GM18861 (cell line): ENCODE measurements around the gene MAPKAPK3.

Experiments used
- ATAC-seq: cut with Tn5 transposase; IDR thresholded peaks from one replicate; pipeline ENCODE4 v1.9.1; 2021; ENCODE audit not compliant: unreplicated experiment

Gene MAPKAPK3

DNA sequence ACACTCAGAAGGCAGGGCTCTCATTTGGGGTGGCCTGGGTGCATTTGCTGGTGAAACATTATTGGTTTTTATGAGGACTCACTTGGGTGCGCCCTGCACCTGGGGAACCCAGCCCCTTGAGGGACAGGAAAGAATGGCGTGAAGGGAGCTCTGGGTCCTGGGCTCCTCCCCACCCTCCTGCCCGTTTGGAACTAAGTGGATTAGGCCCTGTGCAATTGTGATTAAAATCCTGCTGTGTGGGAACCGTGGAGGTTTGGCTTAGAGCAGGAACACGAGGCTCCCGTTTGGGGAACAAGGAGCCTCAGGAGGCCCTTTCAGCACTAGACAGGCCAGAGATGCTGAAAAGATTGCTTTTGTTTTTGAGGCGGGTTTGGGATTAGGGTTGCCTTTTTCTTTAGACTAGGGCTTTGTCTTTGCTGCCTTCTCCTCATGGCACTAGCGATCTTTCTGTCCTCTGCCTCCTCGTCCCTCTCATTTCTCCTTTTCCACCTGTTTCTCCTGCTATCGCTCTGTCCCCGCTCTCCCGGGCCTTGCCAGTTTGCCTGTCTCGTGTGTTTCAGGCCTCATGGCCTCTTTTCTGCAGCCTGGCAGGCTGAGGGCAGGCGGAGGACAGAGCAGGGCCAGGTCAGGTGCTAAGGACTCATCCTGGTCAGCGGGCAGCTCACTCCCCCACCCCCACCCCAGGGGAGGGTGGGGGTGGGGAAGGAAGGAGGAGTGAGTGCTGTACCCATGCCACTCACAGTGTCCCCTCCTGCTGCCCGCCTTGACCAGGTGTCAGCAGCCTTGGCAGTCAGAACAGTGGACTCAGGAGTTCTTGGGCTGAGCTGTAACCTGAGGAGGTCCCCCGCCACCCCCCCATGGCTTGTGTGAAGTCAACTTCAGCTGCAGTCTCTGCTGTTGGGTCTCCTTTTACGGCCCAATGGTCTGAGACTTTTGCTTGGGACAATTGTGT is 8.6 kb downstream of the MAPKAPK3 start:
- ATAC-seq: no peak

DNA sequence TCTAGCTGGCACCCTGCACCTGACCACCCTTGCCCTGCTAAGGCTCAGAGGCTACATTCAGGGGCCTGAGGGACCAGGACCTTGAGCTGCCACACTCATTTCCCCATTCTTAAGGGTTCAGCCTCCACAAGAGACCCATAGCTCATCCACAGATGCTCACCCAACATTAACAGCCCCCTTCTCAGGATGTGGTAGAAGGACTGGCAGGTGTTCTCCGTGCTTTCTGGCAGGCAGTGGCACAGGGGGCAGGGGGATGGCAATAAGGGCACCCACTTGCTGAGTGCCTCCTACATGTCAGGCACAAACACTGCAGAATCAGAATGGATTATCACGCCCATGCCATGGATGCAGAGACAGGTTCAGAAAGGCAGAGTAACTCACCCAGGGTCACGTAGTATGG is 9.4 kb downstream of the MAPKAPK3 start:
- ATAC-seq: no peak

DNA sequence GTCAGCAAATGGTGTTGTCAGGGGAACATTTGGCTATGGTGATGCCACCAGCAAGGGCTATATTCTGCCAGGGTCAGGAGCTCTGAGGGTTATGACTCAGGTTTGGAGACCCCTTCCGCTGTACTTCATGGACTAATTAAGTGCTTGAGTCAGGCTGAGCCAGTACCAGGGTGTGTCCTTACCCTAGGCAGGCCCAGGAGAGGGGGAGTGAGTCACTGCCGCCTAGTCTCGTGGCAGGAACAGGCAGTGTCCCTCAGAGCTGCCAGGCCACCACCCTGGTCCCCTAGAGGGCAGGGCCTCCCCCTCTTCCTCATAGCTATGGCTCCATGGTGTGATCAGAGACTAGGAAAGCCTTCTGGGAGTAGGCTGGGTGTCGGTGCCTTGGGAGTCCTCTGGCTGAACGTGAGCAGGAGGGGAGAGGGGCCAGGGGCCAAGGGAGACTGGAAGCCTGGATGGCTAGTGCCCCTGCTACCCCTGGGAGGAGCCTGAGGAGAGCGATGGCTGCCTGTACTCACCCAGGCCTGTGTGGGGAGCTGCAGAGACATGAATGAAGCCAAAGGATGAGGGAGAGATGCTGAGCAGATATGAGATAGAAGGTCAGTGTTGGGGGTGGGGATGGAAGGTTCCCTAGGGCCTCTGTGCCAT is 10.6 kb downstream of the MAPKAPK3 start:
- ATAC-seq: no peak

DNA sequence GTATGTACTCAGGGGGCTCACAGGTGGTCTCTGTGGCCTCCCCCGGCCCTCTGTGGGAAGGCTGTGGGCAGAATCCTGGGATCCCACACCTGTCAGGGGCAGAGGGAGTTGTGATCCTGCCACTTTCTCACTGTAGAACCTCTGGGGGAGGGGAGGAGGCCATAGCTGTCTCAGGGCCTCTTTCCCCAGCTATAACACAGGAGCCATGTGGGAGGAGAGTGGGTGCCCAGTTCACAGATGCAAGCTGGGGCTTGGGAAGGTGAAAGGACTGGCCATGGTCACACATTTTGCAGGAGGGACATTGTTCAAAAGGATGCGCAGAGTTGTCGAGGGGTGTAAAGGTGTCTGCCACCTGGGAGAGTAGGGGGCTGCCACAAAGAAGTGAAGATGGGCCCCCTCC is 11.7 kb downstream of the MAPKAPK3 start:
- ATAC-seq: no peak

DNA sequence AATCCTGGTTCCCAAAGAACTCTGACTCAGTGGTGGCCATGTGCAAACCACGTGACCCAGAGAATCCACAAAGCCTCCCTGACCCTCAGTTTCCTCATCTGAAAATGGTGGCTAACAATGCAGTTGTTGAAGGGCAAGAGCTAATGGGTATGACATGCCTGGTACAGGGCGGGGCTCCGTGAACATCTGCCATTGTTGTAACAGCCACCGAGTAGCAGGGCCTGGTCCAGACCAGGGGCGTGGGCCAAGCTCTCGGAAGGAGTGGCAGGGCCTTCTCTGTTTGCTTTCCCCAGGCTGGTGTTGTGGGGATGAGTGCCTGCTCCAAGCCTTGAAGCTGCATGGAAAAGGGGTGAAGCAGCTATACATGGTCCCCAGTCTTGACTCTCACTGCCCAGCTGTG is 13.4 kb downstream of the MAPKAPK3 start:
- ATAC-seq: no peak

DNA sequence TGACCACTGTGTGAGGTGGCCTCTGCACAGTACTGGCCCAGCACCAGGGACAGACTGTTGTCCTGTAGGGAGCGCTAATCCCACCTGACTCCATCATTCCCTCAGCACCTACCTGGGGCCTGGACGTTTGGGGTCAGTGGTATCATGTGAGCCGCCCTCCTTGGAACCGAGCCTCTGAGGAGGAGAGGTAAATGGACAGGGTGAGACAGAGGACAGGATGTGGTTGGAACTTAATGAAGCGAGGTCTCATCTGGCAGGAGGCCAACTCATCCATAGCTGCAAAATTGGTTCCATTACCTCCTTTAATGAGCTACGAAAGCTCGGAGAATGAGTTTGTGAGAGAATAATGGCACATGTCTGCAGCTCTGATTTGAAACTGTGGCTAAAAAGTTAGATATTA is 13.9 kb downstream of the MAPKAPK3 start:
- ATAC-seq: no peak

DNA sequence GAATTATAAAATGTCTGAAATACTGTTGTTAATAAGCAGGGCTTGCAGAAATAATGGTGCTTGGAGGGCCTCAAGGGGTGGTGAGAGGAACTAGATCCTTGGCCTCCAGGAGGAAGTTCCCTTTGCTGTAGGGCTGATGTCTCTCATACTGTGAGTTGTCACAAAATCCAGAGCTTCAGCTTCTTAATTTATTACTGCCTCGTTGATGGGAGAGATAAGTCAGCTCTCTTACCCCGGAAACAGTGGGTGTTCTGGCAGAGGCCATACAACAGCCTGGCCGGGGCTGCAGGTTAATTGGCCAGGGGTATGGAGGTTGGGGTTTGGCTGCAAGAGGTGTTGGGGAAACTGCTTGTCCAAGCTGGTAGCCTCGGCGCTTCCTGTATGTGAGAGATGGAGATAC is 15.5 kb downstream of the MAPKAPK3 start:
- ATAC-seq: no peak

DNA sequence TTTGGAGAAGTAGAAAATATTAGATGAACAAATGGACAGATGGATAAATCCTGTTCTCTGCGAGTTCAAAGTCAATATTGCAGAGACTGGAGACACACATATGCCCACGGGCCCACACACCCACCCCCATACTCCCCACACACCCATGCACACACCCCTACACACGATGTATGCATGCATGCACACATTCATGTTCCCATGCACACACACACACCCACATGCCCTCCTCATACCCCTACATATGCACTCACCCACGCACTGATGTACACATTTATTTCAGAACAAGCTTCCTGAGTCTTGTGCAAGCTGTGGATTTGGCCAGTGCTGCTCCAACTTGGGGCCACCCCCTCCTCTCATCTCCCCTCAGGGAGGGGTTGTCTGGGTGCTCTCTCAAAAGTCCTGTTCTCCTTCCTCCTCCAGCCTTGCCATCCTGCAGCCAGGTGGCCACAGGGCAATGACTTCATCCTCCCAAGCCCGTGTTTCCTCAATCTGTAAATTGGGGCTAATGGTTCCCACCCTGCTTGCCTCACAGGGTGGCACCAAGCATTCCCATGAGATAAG is 16.4 kb downstream of the MAPKAPK3 start:
- ATAC-seq: no peak

DNA sequence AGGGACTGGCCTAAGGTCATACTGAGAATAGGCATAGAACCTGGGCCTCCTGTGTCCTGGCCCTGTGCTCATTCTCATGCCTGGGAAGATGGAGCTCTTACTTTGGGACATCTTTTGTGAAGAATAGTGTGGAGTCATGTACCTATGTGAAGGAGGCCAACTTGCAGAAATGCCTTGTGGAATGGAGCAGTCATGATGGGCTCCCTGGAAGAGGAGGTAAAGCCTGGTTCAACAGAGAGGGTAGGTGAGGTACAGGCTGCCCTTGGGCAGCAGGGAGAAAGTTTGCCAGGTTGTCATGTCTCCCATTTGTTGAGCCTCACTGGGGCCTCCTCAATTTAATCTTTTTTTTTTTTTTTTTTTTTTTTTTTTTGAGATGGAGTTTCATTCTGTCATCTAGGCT is 18.1 kb downstream of the MAPKAPK3 start:
- ATAC-seq: no peak

DNA sequence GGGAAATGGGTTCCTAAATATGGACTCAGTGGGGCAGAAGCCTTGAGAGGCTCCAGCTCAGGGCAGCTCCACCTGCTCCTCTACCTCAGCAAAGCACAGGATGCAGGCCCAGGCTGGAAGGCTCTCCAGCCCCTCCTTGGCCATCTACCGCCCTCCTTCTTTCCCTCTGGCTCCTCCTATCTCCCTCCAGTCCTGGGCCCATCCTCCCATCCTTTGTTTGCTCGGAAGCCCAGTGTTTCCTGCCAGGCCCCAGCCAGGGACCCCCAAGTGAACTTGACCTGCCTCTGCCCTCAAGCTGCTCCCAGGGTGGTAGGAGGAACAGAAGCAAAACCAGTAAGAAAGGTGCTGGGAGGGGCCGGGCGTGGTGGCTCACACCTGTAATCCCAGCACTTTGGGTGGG is 20.1 kb downstream of the MAPKAPK3 start:
- no peak for ATAC-seq

DNA sequence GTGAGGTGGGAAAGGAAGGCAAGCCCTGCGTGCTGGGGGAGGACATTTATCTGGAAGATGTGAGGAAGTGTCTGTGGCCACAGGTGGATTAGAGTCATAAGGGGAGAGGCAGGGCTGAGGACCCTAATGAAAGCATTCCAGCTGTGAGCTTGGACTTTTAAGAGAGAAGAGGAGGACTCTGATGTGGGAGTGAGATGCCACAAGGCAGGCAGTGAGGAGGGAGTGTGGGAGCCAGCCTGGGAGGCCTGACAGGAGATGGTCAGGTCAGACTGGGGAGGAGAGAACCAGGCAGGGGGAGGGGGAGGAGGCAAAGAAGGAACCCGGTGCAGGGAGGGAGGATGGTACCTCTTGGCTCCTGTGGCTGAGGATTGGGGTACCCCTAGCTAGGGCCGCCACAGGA is 21.0 kb downstream of the MAPKAPK3 start:
- no peak for ATAC-seq

DNA sequence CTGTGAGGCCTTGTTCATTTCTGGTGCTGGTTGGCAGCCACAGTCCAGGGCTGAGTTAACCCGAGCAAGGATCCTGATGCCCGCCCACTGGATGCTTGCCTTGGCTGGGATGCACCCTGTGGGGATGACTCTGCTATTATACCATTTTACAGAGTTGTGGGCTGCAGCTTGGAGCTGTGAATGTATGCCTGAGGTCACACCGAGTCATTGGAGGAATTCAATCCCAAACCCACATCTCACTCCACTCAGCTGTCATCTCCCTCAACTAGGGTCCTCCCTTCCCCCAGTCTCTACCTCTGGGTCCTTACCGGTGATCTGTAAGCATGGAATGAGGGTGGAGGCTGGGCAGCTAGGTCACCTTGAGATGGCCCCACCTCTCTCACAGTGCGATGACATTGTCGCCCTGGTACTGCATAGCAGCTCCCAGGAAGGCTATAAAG is 22.1 kb downstream of the MAPKAPK3 start:
- no peak for ATAC-seq

DNA sequence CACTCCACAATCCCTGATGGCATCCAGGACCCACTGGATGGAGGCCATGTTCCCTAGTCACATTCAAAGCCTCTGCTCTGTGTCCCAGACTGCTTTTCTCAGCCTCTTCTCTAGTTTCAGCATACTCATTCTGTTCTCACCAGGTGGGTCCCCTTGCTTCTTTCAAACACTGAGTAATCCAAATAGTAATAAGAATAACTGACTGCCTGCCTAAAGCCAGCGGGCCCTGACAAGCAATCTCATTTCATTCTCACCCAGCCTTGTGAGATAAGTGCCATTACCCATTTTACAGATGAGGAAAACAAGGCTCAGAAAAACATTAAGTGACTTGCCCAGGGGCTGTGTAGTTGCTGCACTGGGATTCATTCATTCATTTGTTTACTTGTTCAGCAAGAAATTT is 25.4 kb downstream of the MAPKAPK3 start:
- no peak for ATAC-seq

DNA sequence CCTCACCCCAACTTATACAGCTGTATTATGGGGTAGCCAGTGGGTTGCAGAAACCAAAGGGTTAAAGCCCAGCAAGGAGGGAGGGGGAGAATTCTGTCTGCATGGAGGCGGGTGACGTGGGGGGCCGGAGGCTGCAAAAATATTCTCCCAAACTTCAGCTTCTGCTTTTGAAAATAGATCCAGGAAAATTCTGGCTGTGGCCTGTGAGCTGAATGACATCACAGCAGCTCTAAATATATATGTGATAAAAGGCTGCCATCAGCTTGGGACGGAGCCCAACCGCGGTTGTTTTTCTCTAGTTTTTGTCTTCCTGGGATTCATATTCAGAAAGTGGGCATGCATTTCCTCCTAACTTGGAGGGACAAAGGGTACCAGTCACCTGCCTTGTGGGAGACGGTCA is 27.6 kb downstream of the MAPKAPK3 start:
- no peak for ATAC-seq

DNA sequence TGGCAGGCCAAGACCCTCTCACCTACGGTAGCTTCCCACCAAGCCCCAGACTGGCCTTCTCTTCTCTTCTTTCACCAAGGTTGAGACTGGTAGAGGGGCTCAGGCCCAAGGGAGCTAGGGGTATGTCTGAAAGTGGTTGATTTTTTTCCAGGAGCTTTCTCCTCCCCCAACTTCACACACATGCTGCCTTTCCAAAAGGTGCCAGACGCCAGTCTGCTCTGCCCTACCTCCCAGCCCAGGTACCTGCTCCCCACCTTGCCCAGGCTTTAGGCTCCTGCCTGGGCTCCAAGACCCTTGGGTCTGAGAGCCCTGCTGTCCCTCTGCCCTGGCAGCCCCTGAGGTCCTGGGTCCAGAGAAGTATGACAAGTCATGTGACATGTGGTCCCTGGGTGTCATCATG is 28.4 kb downstream of the MAPKAPK3 start:
- no peak for ATAC-seq

DNA sequence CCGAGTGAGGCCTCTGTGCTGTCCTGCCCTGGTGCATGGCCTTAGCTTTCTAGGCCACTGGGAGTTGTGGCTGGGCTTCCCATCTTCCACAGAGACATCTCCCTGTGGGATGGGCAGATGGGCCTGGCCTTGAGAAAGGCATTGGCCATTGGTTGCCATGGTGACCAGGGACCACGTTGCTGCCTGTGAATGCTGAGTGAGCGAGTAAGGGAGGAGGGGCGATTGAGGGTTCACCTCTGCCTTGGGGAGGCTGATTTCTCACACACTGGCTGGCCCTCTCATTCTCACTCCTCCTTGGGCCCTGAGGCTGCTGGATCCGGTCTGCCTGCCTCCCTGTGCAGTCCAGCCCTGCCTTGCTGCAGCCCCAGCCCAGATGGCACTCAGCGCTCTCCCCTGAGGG is 31.4 kb downstream of the MAPKAPK3 start:
- ATAC-seq: no peak

DNA sequence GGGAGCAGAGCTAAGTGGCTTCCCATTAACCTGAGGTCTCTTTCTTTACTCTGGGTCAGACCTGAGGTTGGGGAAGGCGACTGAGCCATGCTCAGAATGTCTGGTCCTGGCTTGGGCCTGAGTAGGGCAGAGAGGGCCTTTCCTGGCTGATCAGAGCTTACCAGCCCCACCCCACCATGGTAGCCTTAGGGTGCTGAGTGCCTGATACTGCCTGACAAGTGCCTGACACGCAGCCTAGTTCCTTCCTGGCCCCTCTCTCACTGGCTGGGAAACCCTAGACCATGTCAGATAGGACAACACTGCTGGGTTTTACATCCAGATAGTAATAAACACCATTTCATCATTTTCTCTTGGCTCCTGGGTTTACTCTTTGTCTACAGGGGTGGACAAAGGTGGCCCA is 32.0 kb downstream of the MAPKAPK3 start:
- ATAC-seq: no peak

DNA sequence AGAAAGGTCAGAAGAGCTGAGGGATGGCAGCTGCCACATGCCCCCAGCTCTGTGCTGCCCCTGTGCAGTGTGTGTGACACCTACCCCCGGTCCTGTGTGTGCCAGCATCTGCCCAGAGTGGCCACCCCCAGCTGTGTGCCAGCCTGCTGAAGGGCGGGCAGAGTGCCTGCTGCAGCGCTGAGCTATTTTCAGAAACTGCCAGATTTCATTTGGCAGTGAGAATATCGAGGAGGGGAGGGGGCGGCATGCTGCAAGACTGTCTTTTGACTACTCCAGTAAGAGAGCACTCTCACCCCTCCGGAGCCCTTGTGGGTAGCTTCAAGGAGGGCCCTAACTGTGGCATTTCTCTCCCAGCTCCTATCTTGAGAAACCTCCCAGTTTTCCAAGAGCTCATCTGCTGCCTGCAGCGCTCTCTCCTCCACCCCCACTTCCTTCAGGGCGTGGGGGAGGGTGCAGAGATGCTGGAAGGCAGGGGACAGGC is 32.5 kb downstream of the MAPKAPK3 start:
- no peak for ATAC-seq

DNA sequence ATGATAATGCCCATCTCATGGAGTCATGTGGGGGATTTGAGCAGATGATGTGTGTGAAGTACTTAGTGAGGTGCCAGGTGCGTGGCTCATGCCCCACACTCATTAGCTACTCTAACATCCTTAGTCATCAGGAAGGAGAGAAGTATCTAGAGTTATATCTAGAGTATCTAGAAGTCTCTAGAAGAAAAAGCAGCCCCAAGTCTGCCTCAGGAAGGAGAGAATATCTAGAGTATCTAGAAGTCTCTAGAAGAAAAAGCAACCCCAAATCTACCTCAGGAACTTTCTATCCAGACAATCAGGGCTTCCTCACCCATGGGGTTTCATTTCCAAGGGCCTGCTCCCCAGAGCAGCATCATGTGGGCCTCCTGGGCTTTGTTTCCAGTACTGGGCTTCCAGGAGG is 33.1 kb downstream of the MAPKAPK3 start:
- no peak for ATAC-seq

DNA sequence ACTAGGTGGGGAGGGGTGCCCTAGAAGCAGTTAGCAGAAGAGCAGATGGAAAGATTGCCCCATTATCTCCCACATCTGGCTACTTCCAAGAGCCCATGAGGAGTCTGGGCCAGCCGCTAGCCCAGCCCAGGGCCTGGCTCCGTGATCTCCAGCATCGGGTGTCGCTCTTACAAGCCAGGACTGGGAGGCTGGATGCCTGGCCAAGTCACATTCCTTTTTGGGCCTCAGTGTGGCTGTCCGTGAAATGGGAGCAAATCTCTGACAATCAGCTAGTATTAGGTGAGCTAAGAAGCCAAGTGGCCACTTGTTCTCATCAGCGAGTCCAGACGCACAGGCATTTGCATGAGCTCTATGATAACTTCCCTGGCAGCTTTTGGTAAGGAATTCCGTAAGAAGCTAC is 34.5 kb downstream of the MAPKAPK3 start:
- no peak for ATAC-seq

DNA sequence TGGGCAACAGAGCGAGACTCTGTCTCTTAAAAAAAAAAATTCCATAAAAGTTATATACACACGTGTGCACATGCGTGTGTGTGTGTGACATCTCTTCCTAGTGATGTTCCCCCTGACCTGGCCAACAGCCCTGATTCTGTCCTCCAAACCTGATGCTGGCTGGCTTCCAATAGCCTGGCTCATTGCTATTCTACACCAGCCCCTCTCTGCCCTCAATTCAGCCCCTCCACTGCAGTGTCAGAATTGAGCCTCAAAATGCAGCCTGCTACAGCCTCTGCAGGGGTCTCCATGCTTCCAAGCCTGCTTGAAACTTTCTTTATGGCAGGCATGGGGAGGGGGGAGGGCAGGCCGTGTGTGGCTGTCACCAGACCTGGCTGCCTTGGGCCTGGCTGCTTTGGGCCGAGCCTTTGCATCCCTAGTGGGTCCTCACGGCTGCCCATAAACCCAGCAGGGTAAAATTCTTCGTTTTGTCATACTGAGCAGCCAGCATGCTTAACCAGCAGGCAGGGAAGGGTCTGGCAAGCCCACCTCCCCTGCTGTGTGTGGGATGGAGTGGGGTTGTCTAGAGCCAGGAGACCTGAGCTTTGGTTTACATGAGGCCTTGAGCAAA is 35.1 kb downstream of the MAPKAPK3 start:
- no peak for ATAC-seq

DNA sequence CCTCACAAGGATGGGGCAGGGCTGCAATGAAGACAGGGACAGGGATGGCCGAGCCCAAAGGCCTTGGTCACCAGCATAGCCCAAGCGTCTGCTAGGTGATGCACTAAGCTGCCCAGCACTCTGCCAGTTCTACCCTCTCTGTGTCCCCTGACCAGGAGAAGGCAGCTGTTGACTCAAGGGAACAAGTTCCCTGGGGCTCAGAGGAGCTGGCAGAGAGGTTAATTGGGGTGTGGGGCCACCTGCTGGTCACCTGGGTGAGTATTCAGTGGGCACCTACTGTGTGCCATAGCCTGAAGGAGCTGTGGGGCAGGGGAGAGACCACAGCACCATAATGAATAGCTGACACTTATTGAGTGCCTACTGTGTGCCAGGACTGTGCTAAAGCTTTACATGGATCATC is 35.8 kb downstream of the MAPKAPK3 start:
- ATAC-seq: no peak
